Ovary (tissue), 3 donors: ENCODE measurements around the gene PCGF1.

ENCODE experiments used
- CTCF ChIP-seq, 3 donors: fragments of 450-650 bp in 2 of 3; fragments of 200-600 bp in 1 of 3; IDR thresholded peaks; one replicate each; pipeline versions ENCODE4 v1.5.1 to v1.8.0; 2016 to 2022; ENCODE audit warnings: antibody characterized with exemption in 3 of 3, mild to moderate bottlenecking in 1 of 3
- EP300 ChIP-seq: sonication (generic); formaldehyde crosslinking; IDR thresholded peaks from one replicate; pipeline ENCODE4 v1.6.1; 2017; ENCODE audit warnings: antibody characterized with exemption
- POLR2A ChIP-seq: fragments of 450-650 bp; IDR thresholded peaks from one replicate; pipeline ENCODE4 v1.6.1; 2017; ENCODE audit warnings: antibody characterized with exemption, mild to moderate bottlenecking, moderate library complexity
- donor health status: DM: no; HTN: no; CAD: no.

- TF ChIP-seq CTCF (IDR thresholded peaks at IDR 0.05) (no peak), POLR2A (no peak), EP300 (no peak)
These were observed 47.5 kb upstream of the PCGF1 start for GRCh38 chr2:74554820-74555531.
